Natural killer cell (primary cell): ENCODE data around the gene OSBPL10. TPM values are rescaled to one million over a fixed set of nuclear protein-coding genes. Genes with fewer than 3 reads are reported as not detected.

Experiments
- ATAC-seq, 3 donors: fragments of 150-1000 bp in 2 of 3; fragments of 200-7000 bp in 1 of 3; cut with Tn5 transposase; 1 replicate in 1 of 3; 2 replicates in 2 of 3; pipeline ENCODE4 v1.10.0; 2021; ENCODE audit warnings: mild to moderate bottlenecking in 2 of 3, moderate library complexity in 2 of 3
- DNase-seq, 2 donors: peaks; one replicate each; pipeline versions ENCODE4 v3.0.0 to v3.0.0-alpha.2; 2013 to 2021; ENCODE audit warnings: mixed read lengths in 1 of 2
- H3K27ac ChIP-seq: one replicate; pipeline ENCODE4 v1.5.1; 2013; ENCODE audit warnings: mild to moderate bottlenecking, low read length
- H3K27me3 ChIP-seq: one replicate; pipeline ENCODE4 v1.6.1; 2013; ENCODE audit warnings: low read length; ENCODE audit not compliant: control insufficient read depth, insufficient read depth
- H3K36me3 ChIP-seq: one replicate; pipeline ENCODE4 v1.6.1; 2013; ENCODE audit warnings: low read length; ENCODE audit not compliant: control insufficient read depth, insufficient read depth
- H3K4me1 ChIP-seq: one replicate; pipeline ENCODE4 v1.6.1; 2013; ENCODE audit warnings: low read length; ENCODE audit not compliant: control insufficient read depth, insufficient read depth
- H3K4me3 ChIP-seq: one replicate; pipeline ENCODE4 v1.5.1; 2013; ENCODE audit warnings: low read length
- H3K9me3 ChIP-seq: one replicate; pipeline ENCODE4 v1.6.1; 2013; ENCODE audit warnings: low read length; ENCODE audit not compliant: control insufficient read depth, insufficient read depth
- H3K27ac Mint-ChIP-seq, 2 donors: one replicate each; pipeline ENCODE4 v1.8.0; 2022; ENCODE audit warnings: mild to moderate bottlenecking in 2 of 2, mixed read lengths in 2 of 2, moderate library complexity in 1 of 2
- H3K27me3 Mint-ChIP-seq, 2 donors: one replicate each; pipeline ENCODE4 v1.8.0; 2022; ENCODE audit warnings: low read depth in 2 of 2, mixed read lengths in 2 of 2
- H3K36me3 Mint-ChIP-seq: one replicate; pipeline ENCODE4 v1.8.0; 2022; ENCODE audit warnings: mixed read lengths
- H3K4me1 Mint-ChIP-seq, 2 donors: one replicate each; pipeline ENCODE4 v1.8.0; 2022; ENCODE audit warnings: mixed read lengths in 2 of 2
- H3K4me3 Mint-ChIP-seq: one replicate; pipeline ENCODE4 v1.8.0; 2022; ENCODE audit warnings: mild to moderate bottlenecking, moderate library complexity, mixed read lengths
- H3K9me3 Mint-ChIP-seq, 2 donors: one replicate each; pipeline ENCODE4 v1.8.0; 2022; ENCODE audit warnings: mixed read lengths in 2 of 2
- CTCF ChIP-seq: fragments of 200-600 bp; IDR thresholded peaks from one replicate; pipeline ENCODE4 v1.8.0; 2022; ENCODE audit warnings: antibody characterized with exemption
- WGBS: methylation state at CpG from one replicate; pipeline ENCODE4 v1.1.7; 2013; ENCODE audit warnings: missing lambda C conversion rate; ENCODE audit not compliant: insufficient coverage; 5-methylcytosine and 5-hydroxymethylcytosine counted together
- intact Hi-C: fragments of 100-400 bp; cut with micrococcal nuclease; formaldehyde crosslinking; loops from one replicate; pipeline ENCODE4 v1.14.2; 2022
- total RNA-seq, 4 donors: library from RNA; stranded (reverse); fragments of 120-200 nt in 1 of 4; gene quantifications; one replicate each; pipeline versions ENCODE4 v1.2.3 to v1.2.4, GENCODE V29; 2013 to 2022

OSBPL10 gene
- total RNA-seq, 3 donors from 2014 or later (not counting 1 experiment from before 2014, with no cell fraction given) = 1.00 to 3.6 (median 1.6) TPM

- Mint-ChIP-seq H3K9me3 (no peaks in the 10 kb centered on the region), H3K27ac (no peak overlapping the region), H3K4me3 (no peak overlapping the region), H3K4me1 (no peaks in the 10 kb centered on the region), H3K36me3 (no peaks in the 10 kb centered on the region), H3K27me3 (peaks cover 3 to 9% of the 10 kb centered on the region in 2 donors)
- no peaks in the 10 kb centered on the region for H3K9me3 ChIP-seq
- TF ChIP-seq CTCF = no peak
- H3K4me3 ChIP-seq = no peak overlapping the region
- ATAC-seq (no peak), DNase-seq (no peak)
- no peaks in the 10 kb centered on the region for H3K36me3 ChIP-seq
- WGBS = 92% methylated on average over 3 of the region's 3 CpGs
- H3K27ac ChIP-seq = no peak overlapping the region
- H3K27me3 ChIP-seq = no peaks in the 10 kb centered on the region
- intact Hi-C loops = no loop called here
- H3K4me1 ChIP-seq = no peaks in the 10 kb centered on the region
Measured at GRCh38 chr3:31932990-31933389, 48.1 kb downstream of the OSBPL10 start.

GRCh38 chr3:31929826-31930502, 51.1 kb downstream of the OSBPL10 start:
- H3K27ac ChIP-seq = no peak overlapping the region
- no peak overlapping the region for H3K4me3 Mint-ChIP-seq
- no peak overlapping the region for H3K27ac Mint-ChIP-seq
- no peaks in the 10 kb centered on the region for H3K9me3 Mint-ChIP-seq
- intact Hi-C loops = no loop called here
- no peaks in the 10 kb centered on the region for H3K4me1 ChIP-seq
- peaks cover 0 to 2% of the 10 kb centered on the region in 2 donors for H3K27me3 Mint-ChIP-seq
- no peaks in the 10 kb centered on the region for H3K27me3 ChIP-seq
- DNase-seq (no peak), ATAC-seq (peak in 1 of 3 donors; percentile 25)
- WGBS = 80% methylated on average over 3 of the region's 4 CpGs
- no peaks in the 10 kb centered on the region for H3K36me3 ChIP-seq
- no peaks in the 10 kb centered on the region for H3K9me3 ChIP-seq
- H3K4me1 Mint-ChIP-seq = no peaks in the 10 kb centered on the region
- no peak overlapping the region for H3K4me3 ChIP-seq
- TF ChIP-seq CTCF = no peak
- no peaks in the 10 kb centered on the region for H3K36me3 Mint-ChIP-seq

- no peak for TF ChIP-seq CTCF
- Histone ChIP-seq H3K27me3 (no peaks in the 10 kb centered on the region), H3K4me1 (no peaks in the 10 kb centered on the region), H3K9me3 (no peaks in the 10 kb centered on the region), H3K27ac (no peak overlapping the region), H3K36me3 (no peaks in the 10 kb centered on the region), H3K4me3 (no peak overlapping the region)
- ATAC-seq = no peak
- Mint-ChIP-seq H3K36me3 (no peaks in the 10 kb centered on the region), H3K27me3 (peaks cover 0 to 2% of the 10 kb centered on the region in 2 donors), H3K4me3 (no peak overlapping the region), H3K27ac (no peak overlapping the region), H3K4me1 (no peaks in the 10 kb centered on the region), H3K9me3 (no peaks in the 10 kb centered on the region)
- intact Hi-C loops = no loop called here
- no peak for DNase-seq
- 67% methylated on average over 3 of the region's 6 CpGs for WGBS
Measured at GRCh38 chr3:31927811-31928210, 53.3 kb downstream of the OSBPL10 start.

- 82% methylated on average over 1 of the region's 4 CpGs for WGBS
- no peak overlapping the region for H3K4me3 Mint-ChIP-seq
- intact Hi-C loops = no loop called here
Measured at GRCh38 chr3:31926543-31926942, 54.5 kb downstream of the OSBPL10 start.

More at GRCh38 chr3:31926543-31926942, 54.5 kb downstream of the OSBPL10 start:
- no peak for DNase-seq
- H3K36me3 ChIP-seq = no peaks in the 10 kb centered on the region
- no peaks in the 10 kb centered on the region for H3K4me1 Mint-ChIP-seq
- no peak for ATAC-seq
- no peaks in the 10 kb centered on the region for H3K4me1 ChIP-seq
- H3K27me3 ChIP-seq = no peaks in the 10 kb centered on the region
- no peak for TF ChIP-seq CTCF
- H3K27me3 Mint-ChIP-seq = peaks cover 0 to 2% of the 10 kb centered on the region in 2 donors
- H3K36me3 Mint-ChIP-seq = no peaks in the 10 kb centered on the region
- H3K4me3 ChIP-seq = no peak overlapping the region
- no peaks in the 10 kb centered on the region for H3K9me3 Mint-ChIP-seq
- no peaks in the 10 kb centered on the region for H3K9me3 ChIP-seq
- no peak overlapping the region for H3K27ac ChIP-seq
- H3K27ac Mint-ChIP-seq = no peak overlapping the region
